IPS-18c (cell line): ENCODE data around the gene APBB1IP.

Experiments
- H3K4me3 ChIP-seq: 2 replicates; pipeline ENCODE4 v1.7.0; 2013; ENCODE audit warnings: low read depth, mild to moderate bottlenecking, low read length, moderate library complexity; ENCODE audit not compliant: insufficient read depth
- H3K9me3 ChIP-seq: one replicate; pipeline ENCODE4 v1.6.1; 2013; ENCODE audit warnings: mild to moderate bottlenecking, low read length, moderate library complexity; ENCODE audit not compliant: control insufficient read depth, insufficient read depth

Gene APBB1IP

DNA sequence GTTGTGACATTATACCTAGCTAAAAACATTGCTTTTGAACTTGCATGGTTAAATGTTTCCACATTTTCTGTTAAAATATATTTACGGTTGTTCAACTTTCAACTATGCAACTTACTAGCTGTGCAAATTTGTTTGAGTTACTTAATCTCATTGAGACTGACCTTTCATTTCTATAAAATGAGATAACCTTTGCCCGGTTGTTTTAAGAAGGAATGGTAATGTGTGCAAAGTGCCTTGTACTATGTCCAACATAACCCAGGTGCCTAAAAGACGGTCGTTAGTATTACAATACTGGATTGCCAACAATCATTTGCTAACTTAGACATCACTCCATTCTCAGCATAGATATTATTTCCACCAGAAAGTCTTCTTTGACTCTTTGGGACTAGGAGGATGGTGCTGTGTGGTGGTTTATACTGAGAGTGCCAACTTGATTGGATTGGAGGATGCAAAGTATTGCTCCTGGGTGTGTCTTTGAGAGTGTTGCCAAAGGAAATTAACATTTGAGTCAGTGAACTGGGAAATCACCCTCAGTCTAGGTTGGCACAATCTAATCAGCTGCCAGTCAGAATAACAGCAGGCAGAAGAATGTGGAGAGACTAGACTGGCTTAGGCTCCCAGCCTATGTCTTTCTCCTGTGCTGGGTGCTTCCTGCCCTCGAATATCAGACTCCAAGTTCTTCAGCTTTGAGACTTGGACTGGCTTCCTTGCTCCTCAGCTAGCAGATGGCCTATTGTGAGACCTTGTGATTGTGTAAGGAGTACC, 174.2 kb downstream of the APBB1IP start:
- H3K4me3 ChIP-seq, result no peak overlapping the region

More for the DNA sequence above, 174.2 kb downstream of the APBB1IP start:
- H3K9me3 ChIP-seq, result no peaks in the 10 kb centered on the region
